Astrocyte of the cerebellum (primary cell): Measurements from ENCODE around the gene CYTH1.

Source experiments
- DNase-seq: peaks from one replicate; pipeline ENCODE4 v3.0.0-alpha.2; 2011; ENCODE audit warnings: low read depth
- H3K4me3 ChIP-seq: 2 replicates; pipeline ENCODE4 v1.5.1; 2011; ENCODE audit warnings: mild to moderate bottlenecking, low read depth, low read length, moderate library complexity
- CTCF ChIP-seq: IDR thresholded peaks from 2 replicates; pipeline ENCODE4 v1.5.1; 2012; ENCODE audit warnings: low read length, low read depth, moderate library complexity, mild to moderate bottlenecking; ENCODE audit errors: missing control alignments
- in situ Hi-C: cut with HindIII; loops from 2 replicates; pipeline ENCODE4 v1.10.0; 2017; ENCODE audit warnings: low sequenced_read_pairs

The CYTH1 gene

GRCh38 chr17:78808163-78808562 is 26.1 kb upstream of the CYTH1 start:
- in situ Hi-C loops, result no loop called here
- DNase-seq, result no peak
- TF ChIP-seq CTCF, result no peak
- H3K4me3 ChIP-seq, result no peak overlapping the region

DNA sequence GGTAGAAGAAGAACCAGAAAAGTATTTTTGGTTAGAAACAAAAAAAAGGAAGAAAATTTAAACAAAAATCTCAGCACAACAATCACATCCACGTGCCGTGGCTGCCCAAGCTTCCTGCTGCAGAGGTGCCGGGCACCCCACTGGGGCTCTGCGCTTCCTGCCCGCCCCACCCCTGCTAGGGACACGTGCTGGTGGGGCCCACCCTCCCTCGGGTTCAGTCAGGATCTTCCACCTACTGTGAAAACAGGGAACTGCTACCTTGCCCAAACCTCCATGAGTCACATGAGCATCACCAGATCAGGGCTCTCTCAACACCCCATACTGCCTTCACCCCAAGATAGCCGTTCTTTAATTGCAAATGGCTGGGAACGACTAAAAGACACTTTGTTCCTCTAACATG is 24.4 kb upstream of the CYTH1 start:
- H3K4me3 ChIP-seq, result no peak overlapping the region
- in situ Hi-C loops, result no loop called here
- TF ChIP-seq CTCF, result no peak
- DNase-seq, result no peak

- no peak overlapping the region for H3K4me3 ChIP-seq
- no peak for DNase-seq
- no peak for TF ChIP-seq CTCF
- in situ Hi-C loops, result no loop called here
Measured at GRCh38 chr17:78805301-78805700, 23.2 kb upstream of the CYTH1 start.

DNA sequence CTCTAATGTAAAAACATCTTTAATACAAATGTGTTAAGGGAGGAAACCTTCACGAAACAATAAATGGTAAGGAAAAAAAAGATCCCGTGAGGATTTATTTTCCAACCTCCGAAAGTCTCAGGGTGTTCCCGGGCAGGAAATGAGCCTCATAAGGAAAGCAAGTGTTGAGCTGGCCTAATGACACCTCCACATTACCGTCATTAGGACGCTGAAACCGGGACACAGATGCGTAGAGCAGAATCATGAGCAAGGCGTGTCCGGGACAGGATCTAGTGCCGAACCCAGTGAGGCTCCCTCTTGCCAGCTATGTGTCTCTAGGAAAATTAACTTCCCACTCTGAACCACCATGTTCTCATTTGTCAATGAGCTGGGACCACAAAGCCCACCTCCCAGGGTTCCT is 22.7 kb upstream of the CYTH1 start:
- no peak for TF ChIP-seq CTCF
- no peak for DNase-seq
- no peak overlapping the region for H3K4me3 ChIP-seq
- in situ Hi-C loops, result no loop called here

DNA sequence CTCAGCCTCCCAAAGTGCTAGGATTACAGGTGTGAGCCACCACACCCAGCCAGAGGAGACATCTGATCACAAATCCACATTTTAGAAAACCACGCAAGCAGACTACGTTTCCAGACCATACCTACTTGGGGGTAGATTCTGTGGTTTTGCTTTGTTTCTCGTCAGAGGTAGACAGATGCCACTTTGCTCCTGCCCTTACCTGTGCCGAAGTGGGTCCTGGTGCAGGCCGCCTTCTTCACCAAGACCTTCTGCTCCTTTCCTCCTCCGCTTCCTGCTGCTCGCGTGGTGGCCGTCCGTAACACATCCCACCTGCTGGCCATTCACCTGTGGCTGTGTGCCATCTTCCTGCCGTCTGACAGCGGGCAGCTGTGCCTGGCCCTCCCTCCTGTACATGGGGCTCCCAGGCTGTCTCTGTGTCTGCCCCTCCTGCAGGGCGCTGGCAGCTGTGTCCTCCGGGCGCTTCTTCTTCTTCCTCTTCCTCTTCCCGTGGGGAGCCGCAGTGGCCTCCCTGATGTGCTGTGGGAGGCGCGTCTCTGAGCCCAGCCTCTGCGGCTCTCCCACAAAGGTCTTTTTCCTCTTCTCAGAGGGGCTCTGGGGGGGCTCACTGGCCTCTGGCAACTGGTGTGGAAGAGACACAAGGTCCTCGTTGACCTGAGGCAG is 21.2 kb upstream of the CYTH1 start:
- TF ChIP-seq CTCF, result no peak
- in situ Hi-C loops, result no loop called here
- H3K4me3 ChIP-seq, result no peak overlapping the region
- DNase-seq, result no peak

DNA sequence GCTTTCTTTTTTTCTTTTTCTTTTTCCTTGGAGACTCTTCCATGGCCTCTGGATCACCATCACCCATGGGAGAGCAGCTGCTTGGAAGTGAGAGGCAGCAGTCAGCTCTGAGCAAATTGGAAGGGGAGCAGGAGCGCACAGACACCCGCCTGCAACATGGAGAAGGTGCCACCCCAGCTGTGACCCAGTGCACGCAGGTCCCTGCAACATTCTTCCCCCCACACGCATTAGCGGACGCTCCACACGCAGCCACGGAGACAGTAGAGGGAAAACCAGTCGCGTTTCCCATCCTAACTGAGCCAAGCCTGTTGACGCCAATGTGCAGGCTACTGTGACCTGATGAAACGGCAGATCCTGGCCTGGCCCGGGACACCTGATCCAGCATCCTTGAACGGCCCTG is 20.4 kb upstream of the CYTH1 start:
- in situ Hi-C loops, result no loop called here
- H3K4me3 ChIP-seq, result no peak overlapping the region
- DNase-seq, result no peak
- TF ChIP-seq CTCF, result no peak
